ENCODE measurements around the gene F8. TPM values are rescaled to one million over a fixed set of nuclear protein-coding genes. Genes with fewer than 3 reads are reported as not detected.

The F8 gene
- total and polyA plus RNA-seq, 5 experiments from 2014 or later: 1.1 to 5.5 (median 2.4) TPM

GRCh38 chrX:155055494-155055893 lies 33.0 kb upstream of the F8 start:
- Mint-ChIP-seq H3K27ac (no peak overlapping the region), H3K4me1 (peaks cover 7 to 34% (median 30%) of the 10 kb centered on the region in 4 donors), H3K4me3 (no peak overlapping the region), H3K36me3 (peaks cover 0 to 31% (median 2%) of the 10 kb centered on the region in 3 donors), H3K27me3 (no peaks in the 10 kb centered on the region), H3K9me3 (no peaks in the 10 kb centered on the region)
- DNase-seq (no peak), ATAC-seq (no peak)
- POLR2A ChIA-PET: no interaction called here

GRCh38 chrX:155054255-155054654 lies 31.7 kb upstream of the F8 start:
- peaks cover 13 to 45% (median 42%) of the 10 kb centered on the region in 4 donors for H3K4me1 Mint-ChIP-seq
- H3K4me3 Mint-ChIP-seq: no peak overlapping the region
- no peaks in the 10 kb centered on the region for H3K27me3 Mint-ChIP-seq
- ATAC-seq (no peak), DNase-seq (no peak)
- POLR2A ChIA-PET: no interaction called here
- no peaks in the 10 kb centered on the region for H3K9me3 Mint-ChIP-seq
- peaks cover 0 to 31% (median 2%) of the 10 kb centered on the region in 3 donors for H3K36me3 Mint-ChIP-seq
- peak overlapping the region in 1 of 10 donors; percentile 25 for H3K27ac Mint-ChIP-seq

- H3K4me1 Mint-ChIP-seq: peaks cover 17 to 51% (median 48%) of the 10 kb centered on the region in 4 donors
- ATAC-seq (no peak), DNase-seq (no peak)
- H3K27me3 Mint-ChIP-seq: no peaks in the 10 kb centered on the region
- H3K4me3 Mint-ChIP-seq: no peak overlapping the region
- peaks cover 0 to 35% (median 2%) of the 10 kb centered on the region in 3 donors for H3K36me3 Mint-ChIP-seq
- no peaks in the 10 kb centered on the region for H3K9me3 Mint-ChIP-seq
- POLR2A ChIA-PET: no interaction called here
- H3K27ac Mint-ChIP-seq: peak overlapping the region in 6 of 10 donors; percentile 12 to 78 (median 64)
Observed at GRCh38 chrX:155053656-155054055, 31.1 kb upstream of the F8 start.

- ATAC-seq (no peak), DNase-seq (no peak)
- Mint-ChIP-seq H3K4me3 (no peak overlapping the region), H3K36me3 (peaks cover 0 to 40% (median 2%) of the 10 kb centered on the region in 3 donors), H3K9me3 (no peaks in the 10 kb centered on the region), H3K27me3 (no peaks in the 10 kb centered on the region), H3K27ac (peak overlapping the region in 2 of 10 donors; percentile 55 to 58), H3K4me1 (peaks cover 18 to 55% (median 51%) of the 10 kb centered on the region in 4 donors)
- POLR2A ChIA-PET: no interaction called here
Observed at GRCh38 chrX:155052738-155053498, 30.4 kb upstream of the F8 start.

- no peak overlapping the region for H3K4me3 Mint-ChIP-seq
- H3K36me3 Mint-ChIP-seq: peaks cover 0 to 55% (median 2%) of the 10 kb centered on the region in 3 donors
- no peaks in the 10 kb centered on the region for H3K9me3 Mint-ChIP-seq
- DNase-seq (peak; percentile 22 to 74 (median 48)), ATAC-seq (peak; percentile 82 to 85)
- POLR2A ChIA-PET: no interaction called here
- peaks cover 22 to 49% (median 42%) of the 10 kb centered on the region in 4 donors for H3K4me1 Mint-ChIP-seq
- no peaks in the 10 kb centered on the region for H3K27me3 Mint-ChIP-seq
- H3K27ac Mint-ChIP-seq: peak overlapping the region; percentile 35 to 86 (median 72)
Observed at GRCh38 chrX:155048977-155049619, 26.6 kb upstream of the F8 start.

GRCh38 chrX:155046811-155047528 lies 24.4 kb upstream of the F8 start:
- Mint-ChIP-seq H3K36me3 (peaks cover 0 to 54% (median 0%) of the 10 kb centered on the region in 3 donors), H3K4me3 (no peak overlapping the region), H3K4me1 (peaks cover 23 to 48% (median 40%) of the 10 kb centered on the region in 4 donors), H3K9me3 (no peaks in the 10 kb centered on the region), H3K27ac (peak overlapping the region in 1 of 10 donors; percentile 75), H3K27me3 (no peaks in the 10 kb centered on the region)
- no peak for DNase-seq
- POLR2A ChIA-PET: no interaction called here
- ATAC-seq: no peak

GRCh38 chrX:155046129-155046810 lies 23.7 kb upstream of the F8 start:
- Mint-ChIP-seq H3K36me3 (peaks cover 0 to 53% (median 0%) of the 10 kb centered on the region in 3 donors), H3K27me3 (no peaks in the 10 kb centered on the region), H3K9me3 (no peaks in the 10 kb centered on the region), H3K4me1 (peaks cover 24 to 43% (median 37%) of the 10 kb centered on the region in 4 donors), H3K4me3 (no peak overlapping the region), H3K27ac (peak overlapping the region in 1 of 10 donors; percentile 62)
- POLR2A ChIA-PET: no interaction called here
- DNase-seq: no peak
- ATAC-seq: no peak

GRCh38 chrX:155035688-155036087 lies 13.2 kb upstream of the F8 start:
- no peak for DNase-seq
- POLR2A ChIA-PET: no interaction called here
- H3K27ac Mint-ChIP-seq: no peak overlapping the region
- peaks cover 5 to 41% (median 25%) of the 10 kb centered on the region in 4 donors for H3K4me1 Mint-ChIP-seq
- no peak overlapping the region for H3K4me3 Mint-ChIP-seq
- H3K36me3 Mint-ChIP-seq: peaks cover 23 to 56% (median 24%) of the 10 kb centered on the region in 3 donors
- H3K27me3 Mint-ChIP-seq: no peaks in the 10 kb centered on the region
- ATAC-seq: no peak
- peaks cover 0 to 25% (median 0%) of the 10 kb centered on the region in 9 donors for H3K9me3 Mint-ChIP-seq

GRCh38 chrX:155031657-155032056 lies 9.1 kb upstream of the F8 start:
- DNase-seq (no peak), ATAC-seq (no peak)
- Mint-ChIP-seq H3K27ac (no peak overlapping the region), H3K9me3 (peaks cover 0 to 15% (median 0%) of the 10 kb centered on the region in 9 donors), H3K4me3 (no peak overlapping the region), H3K4me1 (peaks cover 8 to 35% (median 18%) of the 10 kb centered on the region in 4 donors), H3K36me3 (peaks cover 14 to 30% (median 19%) of the 10 kb centered on the region in 3 donors), H3K27me3 (no peaks in the 10 kb centered on the region)
- POLR2A ChIA-PET: interaction anchor here (0.7 kb wide), 1 partner anchor 29 kb away, joined by 4 read pairs; no protein-coding TSS in a partner anchor

- H3K27ac Mint-ChIP-seq: peak overlapping the region in 6 of 10 donors; percentile 3 to 97 (median 65)
- H3K4me1 Mint-ChIP-seq: peaks cover 8 to 34% (median 18%) of the 10 kb centered on the region in 4 donors
- no peak for ATAC-seq
Observed at GRCh38 chrX:155028877-155029291, 6.4 kb upstream of the F8 start.

GRCh38 chrX:155028129-155028528 lies 5.6 kb upstream of the F8 start:
- POLR2A ChIA-PET: no interaction called here
- H3K36me3 Mint-ChIP-seq: peaks cover 0 to 3% (median 0%) of the 10 kb centered on the region in 3 donors
- H3K9me3 Mint-ChIP-seq: no peaks in the 10 kb centered on the region
- peaks cover 8 to 34% (median 16%) of the 10 kb centered on the region in 4 donors for H3K4me1 Mint-ChIP-seq
- no peaks in the 10 kb centered on the region for H3K27me3 Mint-ChIP-seq
- DNase-seq (no peak), ATAC-seq (no peak)
- H3K4me3 Mint-ChIP-seq: peak overlapping the region; percentile 82 to 92 (median 88)
- H3K27ac Mint-ChIP-seq: peak overlapping the region; percentile 25 to 97 (median 92)

More at GRCh38 chrX:155028877-155029291, 6.4 kb upstream of the F8 start:
- POLR2A ChIA-PET: no interaction called here
- Mint-ChIP-seq H3K4me3 (peak overlapping the region in 8 of 10 donors; percentile 33 to 90 (median 42)), H3K36me3 (peaks cover 0 to 4% (median 0%) of the 10 kb centered on the region in 3 donors), H3K9me3 (no peaks in the 10 kb centered on the region), H3K27me3 (no peaks in the 10 kb centered on the region)
- no peak for DNase-seq
